GM23248 (cell line): ENCODE data around the gene PCDHGA1.

Source experiments
- EZH2 ChIP-seq: fragments of 200-600 bp; sonication (generic); IDR thresholded peaks from 2 replicates; pipeline ENCODE4 v1.6.1; 2018; ENCODE audit warnings: antibody characterized with exemption, mild to moderate bottlenecking; ENCODE audit not compliant: insufficient read depth, poor library complexity, severe bottlenecking
- EZH2phosphoT487 ChIP-seq: fragments of 200-600 bp; sonication (generic); IDR thresholded peaks from 2 replicates; pipeline ENCODE4 v1.6.1; 2018; ENCODE audit warnings: antibody characterized with exemption, moderate library complexity, mild to moderate bottlenecking, low read depth; ENCODE audit not compliant: insufficient read depth

GRCh38 chr5:141514330-141515133 lies 184.2 kb downstream of the PCDHGA1 start:
- TF ChIP-seq EZH2 (no peak), EZH2phosphoT487 (no peak)
